Erythroblast (primary cell): ENCODE measurements around the gene TCHHL1.
A peak's percentile ranks its signal among the peaks of the same experiment; 100 is the strongest.
"Not testable (repeated sequence)": the region's sequence is repeated elsewhere in the genome, so short reads cannot be mapped to it uniquely, and the experiment has no call there.

Source experiments
- DNase-seq, 2 experiments: peaks; one replicate each; lab custom pipeline; 2025; lab: John Stamatoyannopoulos, UW
- GATA1 ChIP-seq: IDR thresholded peaks from 2 replicates; pipeline ENCODE4 v1.6.1; 2011; ENCODE audit warnings: low read depth, mild to moderate bottlenecking, control low read depth, low read length, moderate library complexity
- POLR2A ChIP-seq: IDR thresholded peaks from 2 replicates; pipeline ENCODE4 v1.6.1; 2011; ENCODE audit warnings: mild to moderate bottlenecking, low read length

The TCHHL1 gene

GRCh38 chr1:152109231-152109997, 20.6 kb upstream of the TCHHL1 start:
- TF ChIP-seq GATA1 = no peak
- TF ChIP-seq POLR2A = no peak
- no peak for DNase-seq

DNA sequence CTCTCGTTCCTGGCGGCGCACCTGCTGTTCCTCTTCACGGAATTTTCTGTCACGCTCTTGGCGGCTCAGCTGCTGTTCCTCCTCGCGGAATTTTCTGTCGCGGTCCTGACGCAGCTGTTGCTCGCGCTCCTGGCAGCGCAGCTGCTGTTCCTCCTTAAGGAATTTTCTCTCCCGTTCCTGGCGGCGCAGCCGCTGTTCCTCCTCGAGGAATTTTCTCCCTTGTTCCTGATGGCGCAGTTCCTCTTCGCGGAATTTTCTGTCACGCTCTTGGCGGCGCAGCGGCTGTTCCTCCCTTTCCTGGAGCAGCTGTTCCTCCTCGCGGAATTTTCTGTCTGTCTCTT, 20.0 kb upstream of the TCHHL1 start:
- no peak for TF ChIP-seq POLR2A
- TF ChIP-seq GATA1 = no peak
- no peak for DNase-seq

DNA sequence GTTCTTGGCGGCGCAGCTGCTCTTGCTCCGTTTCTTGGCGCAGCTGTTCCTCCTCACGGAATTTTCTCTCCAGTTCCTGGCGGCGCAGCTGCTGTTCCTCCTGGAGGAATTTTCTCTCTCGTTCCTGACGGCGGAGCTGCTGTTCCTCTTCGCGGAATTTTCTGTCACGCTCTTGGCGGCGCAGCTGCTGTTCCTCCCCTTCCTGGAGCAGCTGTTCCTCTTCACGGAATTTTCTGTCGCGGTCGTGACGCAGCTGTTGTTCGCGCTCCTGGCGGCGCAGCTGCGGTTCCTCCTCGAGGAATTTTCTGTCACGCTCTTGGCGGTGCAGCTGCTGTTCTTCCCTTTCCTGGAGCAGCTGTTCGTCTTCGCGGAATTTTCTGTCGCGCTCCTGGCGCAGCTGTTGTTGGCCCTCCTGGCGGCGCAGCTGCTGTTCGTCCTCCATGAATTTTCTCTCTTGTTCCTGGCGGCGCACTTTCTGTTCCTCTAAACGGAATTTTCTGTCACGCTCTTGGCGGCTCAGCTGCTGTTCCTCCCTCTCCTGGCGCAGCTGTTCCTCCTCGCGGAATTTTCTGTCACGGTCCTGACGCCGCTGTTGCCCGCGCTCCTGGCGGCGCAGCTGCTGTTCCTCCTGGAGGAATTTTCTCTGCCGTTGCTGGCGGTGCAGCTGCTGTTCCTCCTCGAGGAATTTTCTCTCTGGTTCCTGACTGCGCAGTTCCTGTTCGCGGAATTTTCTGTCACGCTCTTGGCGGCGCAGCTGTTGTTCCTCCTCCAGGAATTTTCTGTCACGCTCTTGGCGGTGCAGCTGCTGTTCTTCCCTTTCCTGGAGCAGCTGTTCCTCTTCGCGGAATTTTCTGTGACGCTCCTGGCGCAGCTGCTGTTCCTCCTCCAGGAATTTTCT, 19.4 kb upstream of the TCHHL1 start:
- no peak for DNase-seq
- TF ChIP-seq POLR2A (no peak), GATA1 (no peak)

DNA sequence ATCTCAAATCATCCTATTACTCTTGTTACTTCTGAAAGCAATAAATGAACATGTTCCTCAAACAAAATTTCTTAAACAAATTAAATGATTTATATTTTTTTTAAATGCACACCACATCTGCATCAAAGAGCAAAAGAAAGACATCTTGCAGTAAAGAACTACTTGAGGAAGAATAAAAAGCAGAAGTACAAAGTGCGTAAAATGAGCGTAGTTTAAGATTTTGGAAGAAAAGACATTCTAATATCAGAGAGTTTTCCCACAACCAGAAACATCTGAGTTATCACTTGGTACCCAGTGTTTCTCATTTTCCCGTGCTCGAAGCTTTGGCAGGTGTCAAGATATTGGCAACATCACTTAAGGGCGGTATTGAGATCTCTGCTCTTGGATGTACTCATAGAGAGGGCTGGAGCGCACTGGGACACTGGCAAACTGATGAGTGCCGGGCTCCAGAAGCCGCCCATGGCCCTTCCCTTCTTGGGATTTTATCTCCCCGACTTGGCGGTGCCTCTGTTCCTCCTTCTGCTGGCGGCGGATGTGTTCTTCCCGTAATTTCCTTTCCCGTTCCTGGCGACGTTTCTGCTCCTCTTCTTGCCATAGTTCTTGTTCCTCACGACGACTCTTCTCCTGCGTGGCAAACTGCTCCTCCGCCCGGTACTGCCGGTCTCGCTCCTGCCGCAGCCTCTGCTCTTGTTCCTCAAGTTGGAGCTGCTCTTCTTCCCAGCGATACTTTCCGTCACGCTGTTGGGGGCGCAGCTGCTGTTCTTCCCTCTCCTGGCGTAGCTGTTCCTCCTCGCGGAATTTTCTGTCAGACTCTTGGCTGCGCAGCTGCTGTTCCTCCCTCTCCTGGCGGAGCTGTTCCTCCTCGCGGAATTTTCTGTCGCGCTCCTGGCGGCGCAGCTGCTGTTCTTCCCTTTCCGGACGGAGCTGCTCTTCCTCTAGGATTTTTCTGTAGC, 18.4 kb upstream of the TCHHL1 start:
- DNase-seq = no peak
- TF ChIP-seq GATA1 (no peak), POLR2A (no peak)

DNA sequence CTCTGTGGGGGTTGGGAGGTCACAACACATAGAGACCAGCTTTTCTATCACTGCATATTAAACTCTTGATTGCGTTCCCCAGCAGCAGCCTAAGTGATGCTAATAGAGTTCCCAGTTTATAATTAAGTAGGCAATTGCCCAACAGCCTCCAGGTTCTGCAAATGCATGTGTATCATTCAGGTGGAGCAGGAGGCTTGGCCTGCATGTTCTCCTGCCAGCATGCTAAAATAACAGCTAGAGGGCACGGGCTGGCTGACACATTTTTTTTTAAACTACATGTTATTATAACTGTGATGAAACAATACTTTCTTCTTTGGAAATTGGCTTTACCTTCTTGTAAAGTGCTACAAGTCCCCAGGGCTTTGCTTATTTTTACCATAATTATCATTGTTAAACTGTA, 16.0 kb upstream of the TCHHL1 start:
- DNase-seq = no peak
- TF ChIP-seq POLR2A = no peak
- TF ChIP-seq GATA1 = no peak

GRCh38 chr1:152096931-152097330, 8.1 kb upstream of the TCHHL1 start:
- TF ChIP-seq POLR2A (no peak), GATA1 (no peak)
- DNase-seq = no peak

DNA sequence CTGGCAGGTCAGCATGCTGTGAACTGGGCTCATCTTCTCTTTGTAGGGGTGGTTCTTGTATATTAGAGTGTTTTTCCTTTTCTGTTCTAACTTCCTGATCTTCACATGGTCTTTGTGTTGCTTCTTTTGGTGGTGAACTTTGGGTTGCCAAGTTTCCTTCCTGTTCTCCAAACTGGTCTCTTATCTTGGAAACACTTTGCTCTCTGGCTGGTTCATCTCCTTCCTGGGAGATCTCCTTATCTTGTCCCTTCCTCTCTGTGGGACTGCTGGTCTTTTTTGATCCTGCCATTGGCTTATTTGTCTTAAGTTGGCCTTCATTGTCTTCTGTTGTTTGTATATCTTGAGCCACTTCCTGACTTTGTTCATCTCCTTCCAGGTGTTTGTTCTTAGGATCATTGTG, 2.1 kb downstream of the TCHHL1 start:
- no peak for DNase-seq
- no peak for TF ChIP-seq GATA1
- TF ChIP-seq POLR2A = no peak

DNA sequence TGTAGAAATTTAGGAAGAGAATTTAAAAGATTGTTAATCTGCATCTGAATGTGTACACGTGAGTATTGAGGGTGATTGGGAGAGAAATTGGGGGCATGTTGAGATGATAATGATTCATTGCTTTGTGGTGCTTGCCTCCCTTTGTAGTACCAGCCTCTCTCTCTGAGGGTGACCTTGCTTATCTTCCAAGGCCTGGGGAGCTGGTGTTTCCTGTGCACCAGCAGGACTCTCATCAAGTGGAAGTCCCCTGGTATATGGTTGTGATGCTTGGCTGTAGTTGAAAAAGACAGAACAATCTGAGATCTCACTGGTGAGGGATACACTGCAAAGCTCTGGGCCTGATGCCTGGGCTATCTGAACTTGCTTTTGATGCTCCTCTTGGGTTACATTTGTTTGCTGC, 4.0 kb downstream of the TCHHL1 start:
- DNase-seq = no peak
- TF ChIP-seq GATA1 = no peak
- no peak for TF ChIP-seq POLR2A

GRCh38 chr1:152081026-152081425, 7.8 kb downstream of the TCHHL1 start:
- not testable (repeated sequence) for DNase-seq

GRCh38 chr1:152080494-152080893, 8.4 kb downstream of the TCHHL1 start:
- not testable (repeated sequence) for DNase-seq

DNA sequence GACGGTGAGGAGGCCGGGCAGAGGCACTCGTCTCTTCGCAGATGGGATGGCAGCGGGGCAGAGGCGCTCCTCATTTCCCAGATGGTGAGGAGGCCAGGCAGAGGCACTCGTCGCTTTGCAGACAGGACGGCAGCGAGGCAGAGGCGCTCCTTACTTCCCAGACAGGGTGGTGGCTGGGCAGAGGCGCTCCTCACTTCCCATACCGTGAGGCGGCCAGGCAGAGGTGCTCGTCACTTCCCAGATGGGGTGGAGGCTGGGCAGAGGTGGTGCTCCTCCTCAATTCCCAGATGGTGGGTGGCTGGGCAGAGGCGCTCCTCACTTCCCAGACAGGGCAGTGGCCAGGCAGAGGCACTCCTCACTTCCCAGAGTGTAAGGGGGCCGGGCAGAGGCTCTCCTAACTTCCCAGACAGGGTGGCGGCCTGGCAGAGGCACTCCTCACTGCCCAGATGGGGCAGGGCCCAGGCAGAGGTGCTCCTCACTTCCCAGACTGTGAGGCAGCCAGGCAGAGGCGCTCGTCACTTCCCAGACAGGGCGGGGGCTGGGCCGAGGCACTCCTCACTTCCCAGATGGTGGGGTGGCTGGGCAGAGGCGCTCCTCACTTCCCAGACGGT, 9.9 kb downstream of the TCHHL1 start:
- no peak for TF ChIP-seq POLR2A
- no peak for TF ChIP-seq GATA1

GRCh38 chr1:152072311-152072710, 16.6 kb downstream of the TCHHL1 start:
- TF ChIP-seq POLR2A = no peak
- no peak for TF ChIP-seq GATA1
- DNase-seq = no peak

More for the DNA sequence above, 9.9 kb downstream of the TCHHL1 start:
- DNase-seq = no peak

DNA sequence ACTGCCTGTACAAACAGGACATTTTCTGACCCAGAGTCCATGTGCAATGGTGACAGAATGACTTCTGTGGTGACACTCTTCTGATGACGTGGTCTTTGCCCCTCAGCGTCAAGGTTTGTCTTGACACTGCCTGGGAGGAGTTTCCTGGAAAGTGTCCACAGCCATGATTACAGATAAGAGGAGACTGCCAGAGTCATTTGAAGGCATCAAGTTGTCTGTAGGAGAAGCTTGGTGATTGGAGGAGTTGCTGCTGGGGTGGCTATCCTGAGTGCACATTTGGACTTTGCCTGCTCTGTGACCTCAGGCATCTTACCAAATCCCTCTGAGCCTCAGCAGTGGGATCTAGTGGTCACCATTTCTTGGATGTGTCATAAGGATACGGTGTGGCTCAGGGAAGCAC, 17.7 kb downstream of the TCHHL1 start:
- peak; percentile 48 to 71 for DNase-seq
- TF ChIP-seq POLR2A = no peak
- TF ChIP-seq GATA1 = no peak

GRCh38 chr1:152067929-152068328, 20.9 kb downstream of the TCHHL1 start:
- TF ChIP-seq GATA1 (no peak), POLR2A (no peak)

More at GRCh38 chr1:152067929-152068328, 20.9 kb downstream of the TCHHL1 start:
- DNase-seq = no peak
